Midbrain (tissue), 1 donor: Measurements from ENCODE around the gene CALCOCO1.

Experiments
- DNase-seq: peaks from one replicate; lab custom pipeline; 2025; lab: John Stamatoyannopoulos, UW

CALCOCO1 gene

GRCh38 chr12:53660041-53660440 lies 67.2 kb downstream of the CALCOCO1 start:
- no peak for DNase-seq

GRCh38 chr12:53659571-53659981 lies 67.7 kb downstream of the CALCOCO1 start:
- DNase-seq: peak; percentile 10

- peak; percentile 93 for DNase-seq
These were observed 68.2 kb downstream of the CALCOCO1 start for GRCh38 chr12:53659011-53659551.
